Measurements from ENCODE around the gene GALNT2.

GALNT2 gene

DNA sequence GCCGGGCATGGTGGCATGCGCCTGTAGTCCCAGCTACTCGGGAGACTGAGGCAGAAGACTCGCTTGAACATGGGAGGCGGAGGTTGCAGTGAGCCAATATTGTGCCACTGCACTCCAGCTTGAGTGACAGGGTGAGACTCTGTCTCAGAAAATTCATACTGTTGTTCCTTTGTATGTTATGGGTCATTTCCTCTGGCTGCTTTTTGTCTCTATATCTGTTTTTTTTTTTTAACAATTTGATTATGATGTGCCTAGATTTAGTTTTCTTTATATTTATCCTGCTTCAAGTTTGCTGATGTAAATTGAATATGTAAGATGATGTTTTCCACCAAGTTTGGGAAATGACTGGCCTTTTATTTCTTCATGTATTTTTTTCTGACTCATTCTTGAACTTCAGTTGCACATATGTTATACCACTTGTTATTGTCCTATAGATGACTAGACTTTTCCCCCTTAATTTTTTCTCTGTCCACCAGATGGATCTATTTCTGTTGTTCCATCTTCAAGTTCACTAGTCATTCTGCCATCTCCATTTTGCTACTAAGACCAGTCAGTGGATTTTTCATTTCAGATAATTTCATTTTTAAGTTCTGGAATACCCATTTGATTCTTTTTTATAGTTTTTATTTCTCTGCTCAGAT, 173.5 kb downstream of the GALNT2 start:
- no peak for DNase-seq (ENCODE audit: low read depth, low spot score)
- H3K4me3 ChIP-seq: no peak overlapping the region
- TF ChIP-seq EZH2 (IDR thresholded peaks at IDR 0.05): no peak
- no peak for TF ChIP-seq FOXP2 (optimal IDR thresholded peaks at IDR 0.05; ENCODE audit: control extremely low read depth, extremely low read length, insufficient read depth)
- no peak for TF ChIP-seq POLR2AphosphoS5 (IDR thresholded peaks at IDR 0.05; ENCODE audit: borderline replicate concordance, low read depth, low read length)
- peaks cover 2% of the 10 kb centered on the region; the same call in 1 of the 2 replicates for H3K9me3 ChIP-seq (ENCODE audit: low read depth, low read length)
- no peak overlapping the region for H3K9ac ChIP-seq (ENCODE audit: insufficient read length)
- peaks cover 12% of the 10 kb centered on the region for H3K36me3 ChIP-seq (ENCODE audit: insufficient read depth, low read length)
- no peak overlapping the region for H3K27ac ChIP-seq

DNA sequence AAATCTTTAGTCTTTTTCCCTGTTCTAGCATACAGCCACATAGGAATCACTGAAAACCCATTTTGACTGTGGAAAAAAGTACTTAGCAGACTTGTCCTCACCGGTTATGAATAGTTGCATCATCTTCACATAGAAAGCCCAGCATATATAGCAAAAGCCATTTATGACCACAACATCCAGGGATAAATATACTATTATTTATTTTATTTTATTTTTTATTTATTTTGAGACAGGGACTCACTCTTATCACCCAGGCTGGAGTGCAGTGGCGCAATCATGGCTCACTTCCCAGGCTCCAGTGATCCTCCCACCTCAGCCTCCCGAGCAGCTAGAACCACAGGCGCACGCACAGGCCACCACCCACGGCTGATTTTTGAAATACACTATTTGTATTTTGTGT, 175.3 kb downstream of the GALNT2 start:
- Histone ChIP-seq H3K9me3 (ENCODE audit: low read depth, low read length) (peaks cover 2% of the 10 kb centered on the region; the same call in 1 of the 2 replicates), H3K9ac (ENCODE audit: insufficient read length) (no peak overlapping the region), H3K36me3 (ENCODE audit: insufficient read depth, low read length) (peaks cover 17% of the 10 kb centered on the region), H3K27ac (no peak overlapping the region), H3K4me3 (no peak overlapping the region)
- TF ChIP-seq FOXP2 (optimal IDR thresholded peaks at IDR 0.05; ENCODE audit: control extremely low read depth, extremely low read length, insufficient read depth) (no peak), POLR2AphosphoS5 (IDR thresholded peaks at IDR 0.05; ENCODE audit: borderline replicate concordance, low read depth, low read length) (no peak), EZH2 (IDR thresholded peaks at IDR 0.05) (no peak)
- DNase-seq (ENCODE audit: low read depth, low spot score): no peak

DNA sequence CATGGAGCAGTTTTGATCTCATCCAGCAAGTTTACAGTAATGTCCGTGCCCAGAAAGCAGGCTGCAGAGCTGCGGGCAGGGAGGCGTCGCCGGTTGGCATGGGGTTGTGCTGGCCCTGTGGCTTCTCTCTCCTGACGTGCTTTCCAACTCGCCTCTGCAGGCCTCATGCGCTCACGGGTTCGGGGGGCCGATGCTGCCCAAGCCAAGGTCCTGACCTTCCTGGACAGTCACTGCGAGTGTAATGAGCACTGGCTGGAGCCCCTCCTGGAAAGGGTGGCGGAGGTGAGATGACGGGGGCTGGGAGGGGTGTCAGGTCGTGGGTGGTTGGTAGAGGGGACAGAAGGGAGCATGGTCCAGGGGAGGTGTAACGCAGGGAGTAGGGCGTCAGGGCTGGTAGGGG, 176.1 kb downstream of the GALNT2 start:
- H3K36me3 ChIP-seq (ENCODE audit: insufficient read depth, low read length): peaks cover 17% of the 10 kb centered on the region
- peaks cover 2% of the 10 kb centered on the region; the same call in 1 of the 2 replicates for H3K9me3 ChIP-seq (ENCODE audit: low read depth, low read length)
- no peak overlapping the region for H3K27ac ChIP-seq
- no peak overlapping the region for H3K4me3 ChIP-seq
- no peak for TF ChIP-seq FOXP2 (optimal IDR thresholded peaks at IDR 0.05; ENCODE audit: control extremely low read depth, extremely low read length, insufficient read depth)
- no peak for TF ChIP-seq POLR2AphosphoS5 (IDR thresholded peaks at IDR 0.05; ENCODE audit: borderline replicate concordance, low read depth, low read length)
- no peak for TF ChIP-seq EZH2 (IDR thresholded peaks at IDR 0.05)
- no peak overlapping the region for H3K9ac ChIP-seq (ENCODE audit: insufficient read length)
- no peak for DNase-seq (ENCODE audit: low read depth, low spot score)

DNA sequence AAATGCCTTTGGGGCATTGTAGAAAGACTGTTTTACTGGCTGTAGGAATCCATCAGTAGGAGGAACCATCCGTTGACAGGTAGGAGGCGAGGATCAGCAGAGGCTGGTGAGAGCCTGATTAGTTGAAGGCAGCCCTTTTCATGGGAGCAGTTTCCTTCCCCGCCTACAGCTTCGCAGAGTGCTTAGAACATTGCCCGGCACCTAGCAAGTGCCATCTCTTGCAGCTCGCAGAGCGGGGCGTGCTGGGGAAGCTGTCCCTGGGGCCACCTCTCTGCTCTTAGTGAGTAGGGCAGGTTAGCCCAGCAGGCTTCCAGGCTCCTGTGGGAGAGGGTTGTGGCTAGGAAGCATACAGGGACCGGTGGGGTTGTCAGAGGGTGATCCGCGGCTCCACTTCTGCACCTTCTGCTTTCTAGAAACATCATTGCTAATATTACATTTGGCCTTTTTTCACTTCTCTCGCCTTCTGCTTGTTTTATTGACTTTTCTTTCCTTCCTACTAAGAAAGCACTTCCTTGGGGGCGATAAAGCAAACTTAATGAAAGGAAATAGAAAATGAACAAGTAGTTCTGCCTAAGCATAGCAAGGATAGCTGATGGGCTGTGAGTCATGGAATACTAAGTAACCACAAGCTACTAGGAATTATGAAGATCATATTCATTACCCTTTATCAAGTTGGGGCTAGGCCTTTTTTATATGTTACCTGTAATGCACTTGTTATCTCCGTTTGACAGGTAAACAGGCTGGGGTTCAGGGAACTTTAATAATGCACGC, 176.7 kb downstream of the GALNT2 start:
- H3K9me3 ChIP-seq (ENCODE audit: low read depth, low read length): peaks cover 2% of the 10 kb centered on the region; the same call in 1 of the 2 replicates
- no peak overlapping the region for H3K27ac ChIP-seq
- H3K36me3 ChIP-seq (ENCODE audit: insufficient read depth, low read length): peaks cover 17% of the 10 kb centered on the region
- no peak for DNase-seq (ENCODE audit: low read depth, low spot score)
- H3K9ac ChIP-seq (ENCODE audit: insufficient read length): no peak overlapping the region
- H3K4me3 ChIP-seq: no peak overlapping the region
- TF ChIP-seq POLR2AphosphoS5 (IDR thresholded peaks at IDR 0.05; ENCODE audit: borderline replicate concordance, low read depth, low read length): no peak
- no peak for TF ChIP-seq EZH2 (IDR thresholded peaks at IDR 0.05)
- TF ChIP-seq FOXP2 (optimal IDR thresholded peaks at IDR 0.05; ENCODE audit: control extremely low read depth, extremely low read length, insufficient read depth): no peak

DNA sequence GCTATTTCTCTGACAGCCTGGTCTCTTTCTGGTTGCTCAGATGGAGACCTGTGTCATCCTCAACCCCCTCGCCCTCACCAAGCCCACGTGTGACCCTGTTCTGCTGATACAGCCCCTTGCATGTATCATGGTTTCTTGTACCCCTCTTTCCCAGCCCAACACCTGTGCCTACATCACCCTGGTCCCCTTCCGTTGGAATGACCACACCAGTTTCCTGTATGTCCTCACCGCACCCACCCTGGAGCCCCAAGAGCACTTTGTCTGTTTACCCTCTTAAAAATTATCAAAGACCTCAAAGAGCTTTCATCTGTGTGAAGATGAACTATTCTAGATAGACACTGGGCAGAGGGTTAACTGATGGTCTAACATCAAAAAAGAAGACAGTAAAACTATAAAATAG, 179.5 kb downstream of the GALNT2 start:
- peaks cover 15% of the 10 kb centered on the region; the same call in 1 of the 2 replicates for H3K36me3 ChIP-seq (ENCODE audit: insufficient read depth, low read length)

DNA sequence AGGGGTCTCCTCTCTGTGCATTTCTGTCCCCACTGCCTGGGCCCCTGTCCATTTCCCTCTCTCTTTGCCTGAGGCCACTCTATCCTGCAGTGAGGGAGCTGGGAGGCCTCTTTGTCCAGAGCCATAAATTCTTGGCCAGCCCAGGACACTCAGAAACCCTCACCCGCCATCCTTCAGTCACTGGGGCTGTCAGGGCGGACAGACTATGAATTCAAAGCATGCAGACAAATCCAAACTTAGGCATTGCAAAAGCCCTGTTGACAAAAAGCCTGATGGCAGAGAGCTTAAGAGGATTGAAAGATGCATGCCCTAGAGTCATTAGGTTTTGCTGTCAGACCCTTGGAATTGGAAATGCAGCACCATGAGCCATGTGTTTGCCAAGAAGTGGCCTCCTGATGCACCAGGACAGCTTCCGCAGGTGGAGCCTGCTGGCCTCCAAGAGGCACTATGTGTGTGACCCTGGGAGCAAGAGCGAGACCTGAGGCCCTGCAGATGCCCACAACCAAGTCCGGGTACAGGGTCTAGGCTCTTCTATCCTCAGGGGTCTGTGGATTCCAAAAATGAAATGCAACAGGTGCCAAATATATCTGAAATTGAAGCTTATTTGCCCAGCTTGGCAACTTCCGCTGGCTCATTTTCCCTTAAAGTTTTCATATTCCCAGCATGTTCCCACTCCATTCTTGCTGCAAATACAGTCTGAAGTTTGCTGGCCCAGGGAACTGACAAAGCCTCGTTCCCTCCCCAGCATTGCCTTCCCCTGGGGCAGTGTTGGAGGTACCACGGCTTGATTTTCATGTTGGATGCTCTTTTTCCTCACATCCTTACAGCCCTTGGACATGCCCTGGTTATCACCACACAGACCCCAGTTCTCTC, 181.2 kb downstream of the GALNT2 start:
- Histone ChIP-seq H3K9ac (ENCODE audit: insufficient read length) (no peak overlapping the region), H3K9me3 (ENCODE audit: low read depth, low read length) (no peaks in the 10 kb centered on the region), H3K36me3 (ENCODE audit: insufficient read depth, low read length) (peaks cover 9% of the 10 kb centered on the region; the same call in 1 of the 2 replicates), H3K4me3 (no peak overlapping the region), H3K27ac (no peak overlapping the region)
- DNase-seq (ENCODE audit: low read depth, low spot score): no peak
- TF ChIP-seq EZH2 (IDR thresholded peaks at IDR 0.05): no peak
- TF ChIP-seq FOXP2 (optimal IDR thresholded peaks at IDR 0.05; ENCODE audit: control extremely low read depth, extremely low read length, insufficient read depth): no peak
- no peak for TF ChIP-seq POLR2AphosphoS5 (IDR thresholded peaks at IDR 0.05; ENCODE audit: borderline replicate concordance, low read depth, low read length)

More for the DNA sequence above, 179.5 kb downstream of the GALNT2 start:
- no peak for TF ChIP-seq EZH2 (IDR thresholded peaks at IDR 0.05)
- TF ChIP-seq FOXP2 (optimal IDR thresholded peaks at IDR 0.05; ENCODE audit: control extremely low read depth, extremely low read length, insufficient read depth): no peak
- no peak for TF ChIP-seq POLR2AphosphoS5 (IDR thresholded peaks at IDR 0.05; ENCODE audit: borderline replicate concordance, low read depth, low read length)
- Histone ChIP-seq H3K4me3 (no peak overlapping the region), H3K9me3 (ENCODE audit: low read depth, low read length) (0 out of 2 replicates have a peak, but pooled peaks cover 2% of the 10 kb centered on the region), H3K9ac (ENCODE audit: insufficient read length) (no peak overlapping the region), H3K27ac (no peak overlapping the region)
- no peak for DNase-seq (ENCODE audit: low read depth, low spot score)

DNA sequence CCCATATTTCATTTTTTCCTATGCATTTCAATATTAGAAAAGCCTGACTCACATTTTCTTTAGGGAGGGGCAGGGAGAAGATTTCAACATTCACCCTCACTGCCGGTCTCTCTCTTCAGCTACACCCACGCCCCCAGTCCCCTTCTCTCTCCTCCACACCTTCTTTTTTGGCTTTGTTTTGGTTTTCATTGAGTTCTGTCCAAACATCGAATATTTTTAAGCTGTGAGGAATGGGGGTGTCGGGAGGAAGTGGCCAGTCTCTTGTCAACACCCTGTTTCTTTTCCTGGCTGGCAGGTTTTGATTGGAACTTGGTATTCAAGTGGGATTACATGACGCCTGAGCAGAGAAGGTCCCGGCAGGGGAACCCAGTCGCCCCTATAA, 181.8 kb downstream of the GALNT2 start:
- no peak for TF ChIP-seq FOXP2 (optimal IDR thresholded peaks at IDR 0.05; ENCODE audit: control extremely low read depth, extremely low read length, insufficient read depth)
- Histone ChIP-seq H3K36me3 (ENCODE audit: insufficient read depth, low read length) (peaks cover 9% of the 10 kb centered on the region; the same call in 1 of the 2 replicates), H3K9ac (ENCODE audit: insufficient read length) (no peak overlapping the region), H3K27ac (no peak overlapping the region), H3K9me3 (ENCODE audit: low read depth, low read length) (no peaks in the 10 kb centered on the region), H3K4me3 (no peak overlapping the region)
- DNase-seq (ENCODE audit: low read depth, low spot score): no peak
